Activated gamma-delta T cell treated with Interleukin-2 at 50 U/mL for 16 hours (primary cell): Measurements from ENCODE around the gene ZNF143.
"Not testable (repeated sequence)": the region's sequence is repeated elsewhere in the genome, so short reads cannot be mapped to it uniquely, and the experiment has no call there.

Experiments used
- DNase-seq: peaks from one replicate; pipeline ENCODE4 v3.0.0-alpha.2; 2020

The ZNF143 gene

GRCh38 chr11:9498457-9499078 is 37.8 kb downstream of the ZNF143 start:
- no peak for DNase-seq

GRCh38 chr11:9506489-9507276 is 45.9 kb downstream of the ZNF143 start:
- DNase-seq = peak; percentile 73

- no peak for DNase-seq
These were observed 46.4 kb downstream of the ZNF143 start for GRCh38 chr11:9507277-9507580.

- no peak for DNase-seq
These were observed 48.2 kb downstream of the ZNF143 start for GRCh38 chr11:9509041-9509440.

- DNase-seq = no peak
These were observed 51.7 kb downstream of the ZNF143 start for GRCh38 chr11:9512370-9513019.

- DNase-seq = not testable (repeated sequence)
These were observed 53.8 kb downstream of the ZNF143 start for GRCh38 chr11:9514576-9514975.

GRCh38 chr11:9516113-9516512 is 55.3 kb downstream of the ZNF143 start:
- no peak for DNase-seq

GRCh38 chr11:9518835-9519410 is 58.1 kb downstream of the ZNF143 start:
- DNase-seq = no peak

GRCh38 chr11:9524001-9524400 is 63.2 kb downstream of the ZNF143 start:
- DNase-seq = no peak

- no peak for DNase-seq
These were observed 64.3 kb downstream of the ZNF143 start for GRCh38 chr11:9525116-9525515.

GRCh38 chr11:9527481-9528135 is 66.8 kb downstream of the ZNF143 start:
- DNase-seq = no peak

GRCh38 chr11:9528136-9528501 is 67.3 kb downstream of the ZNF143 start:
- DNase-seq = no peak

- DNase-seq = no peak
These were observed 67.9 kb downstream of the ZNF143 start for GRCh38 chr11:9528573-9529333.

GRCh38 chr11:9529334-9529650 is 68.5 kb downstream of the ZNF143 start:
- no peak for DNase-seq

- DNase-seq = no peak
These were observed 69.3 kb downstream of the ZNF143 start for GRCh38 chr11:9530020-9530621.

GRCh38 chr11:9530901-9531625 is 70.3 kb downstream of the ZNF143 start:
- DNase-seq = no peak

- no peak for DNase-seq
These were observed 72.2 kb downstream of the ZNF143 start for GRCh38 chr11:9533058-9533457.

GRCh38 chr11:9533736-9534473 is 73.1 kb downstream of the ZNF143 start:
- no peak for DNase-seq

- DNase-seq = peak; percentile 77
These were observed 74.5 kb downstream of the ZNF143 start for GRCh38 chr11:9535189-9535781.

- no peak for DNase-seq
These were observed 77.7 kb downstream of the ZNF143 start for GRCh38 chr11:9538548-9538947.
